DND-41 (cell line): Measurements from ENCODE around the gene ADAM10.

Source experiments
- CTCF ChIP-seq: IDR thresholded peaks from 2 replicates; pipeline ENCODE4 v1.5.1; 2012; ENCODE audit warnings: borderline replicate concordance, low read length, moderate library complexity, mild to moderate bottlenecking; ENCODE audit not compliant: poor library complexity, severe bottlenecking; ENCODE audit errors: extremely low read depth
- EZH2 ChIP-seq: IDR thresholded peaks from 3 replicates; pipeline ENCODE4 v1.6.1; 2012; ENCODE audit warnings: borderline replicate concordance, low read depth, mild to moderate bottlenecking, moderate library complexity, low read length, inconsistent platforms; ENCODE audit not compliant: severe bottlenecking

GRCh38 chr15:58583171-58583908 lies 166.2 kb downstream of the ADAM10 start:
- TF ChIP-seq CTCF (no peak), EZH2 (no peak)
